Endodermal cell (in vitro differentiated cells): Measurements from ENCODE around the gene MRPS15. TPM values are rescaled to one million over a fixed set of nuclear protein-coding genes. Genes with fewer than 3 reads are reported as not detected.

ENCODE experiments used
- DNase-seq: peaks from one replicate; pipeline ENCODE4 v3.0.0-alpha.2; 2017
- H3K27ac ChIP-seq: 2 replicates; pipeline ENCODE4 v1.5.1; 2013; ENCODE audit warnings: mild to moderate bottlenecking, low read depth, low read length, moderate library complexity
- H3K27me3 ChIP-seq: 2 replicates; pipeline ENCODE4 v1.6.1; 2013; ENCODE audit warnings: mild to moderate bottlenecking, low read length, moderate library complexity; ENCODE audit not compliant: insufficient read depth, control insufficient read depth, poor library complexity, severe bottlenecking
- H3K36me3 ChIP-seq: 2 replicates; pipeline ENCODE4 v1.7.0; 2013; ENCODE audit warnings: mild to moderate bottlenecking, low read length, moderate library complexity; ENCODE audit not compliant: control insufficient read depth, insufficient read depth
- H3K4me1 ChIP-seq: one replicate; pipeline ENCODE4 v1.7.0; 2013; ENCODE audit warnings: low read length; ENCODE audit not compliant: control insufficient read depth, insufficient read depth
- H3K4me3 ChIP-seq: 2 replicates; pipeline ENCODE4 v1.5.1; 2013; ENCODE audit warnings: mild to moderate bottlenecking, low read length, moderate library complexity
- H3K9ac ChIP-seq: 2 replicates; pipeline ENCODE4 v1.6.1; 2013; ENCODE audit warnings: mild to moderate bottlenecking, low read length, moderate library complexity; ENCODE audit not compliant: poor library complexity, severe bottlenecking; ENCODE audit errors: extremely low read depth
- H3K9me3 ChIP-seq: 2 replicates; pipeline ENCODE4 v1.6.1; 2013; ENCODE audit warnings: mild to moderate bottlenecking, low read length, moderate library complexity; ENCODE audit not compliant: control insufficient read depth
- H3K27ac Mint-ChIP-seq: 2 replicates; pipeline ENCODE4 v1.8.0; 2020; ENCODE audit warnings: mixed read lengths
- H3K27me3 Mint-ChIP-seq: 2 replicates; pipeline ENCODE4 v1.8.0; 2021; ENCODE audit warnings: mild to moderate bottlenecking, mixed read lengths; ENCODE audit not compliant: insufficient read depth
- H3K36me3 Mint-ChIP-seq: 2 replicates; pipeline ENCODE4 v1.8.0; 2020; ENCODE audit warnings: low read depth, mixed read lengths
- H3K4me1 Mint-ChIP-seq: 2 replicates; pipeline ENCODE4 v1.8.0; 2020; ENCODE audit warnings: mixed read lengths
- H3K4me3 Mint-ChIP-seq: 2 replicates; pipeline ENCODE4 v1.8.0; 2020; ENCODE audit warnings: mild to moderate bottlenecking, moderate library complexity, mixed read lengths
- H3K9me3 Mint-ChIP-seq: 2 replicates; pipeline ENCODE4 v1.8.0; 2020; ENCODE audit warnings: mild to moderate bottlenecking, mixed read lengths
- WGBS, 2 experiments: methylation state at CpG; one replicate each; pipeline versions ENCODE4 v1.1.5 to v1.1.7; 2013; ENCODE audit warnings: missing lambda C conversion rate in 2 of 2, mixed read lengths in 1 of 2; ENCODE audit not compliant: insufficient coverage in 1 of 2, insufficient read length in 1 of 2; 5-methylcytosine and 5-hydroxymethylcytosine counted together
- total RNA-seq, 2 donors: library from RNA; stranded (reverse); fragmentation: NEBNext Ultra II Directional in 1 of 2; extraction: Animal tissue kit (Norgen Biotek cat#: 25700) in 1 of 2; gene quantifications; 2 replicates in 1 of 2; 3 replicates in 1 of 2; pipeline ENCODE4 v1.2.1, GENCODE V29; 2021
- TF ChIP-seq, protein P1 (sequence below): fragments of 200-600 bp; sonication (generic); conservative IDR thresholded peaks from 2 replicates; pipeline ENCODE4 v1.5.0; 2021; ENCODE audit warnings: antibody characterized with exemption, mild to moderate bottlenecking

Gene MRPS15
- total RNA-seq, 2 donors from 2014 or later: 107 to 111 TPM

GRCh38 chr1:36450270-36450918, 13.8 kb downstream of the MRPS15 start, which contains the start of gene OSCP1:
Gene OSCP1, minus strand, starts transcription at chr1:36450451. Its CDS starts 82 bp downstream, at chr1:36450369.
- no peaks in the 10 kb centered on the region for H3K27me3 Mint-ChIP-seq
- 5 to 11% methylated on average over 26 to 48 of the region's 48 CpGs for WGBS, 2 experiments

DNA sequence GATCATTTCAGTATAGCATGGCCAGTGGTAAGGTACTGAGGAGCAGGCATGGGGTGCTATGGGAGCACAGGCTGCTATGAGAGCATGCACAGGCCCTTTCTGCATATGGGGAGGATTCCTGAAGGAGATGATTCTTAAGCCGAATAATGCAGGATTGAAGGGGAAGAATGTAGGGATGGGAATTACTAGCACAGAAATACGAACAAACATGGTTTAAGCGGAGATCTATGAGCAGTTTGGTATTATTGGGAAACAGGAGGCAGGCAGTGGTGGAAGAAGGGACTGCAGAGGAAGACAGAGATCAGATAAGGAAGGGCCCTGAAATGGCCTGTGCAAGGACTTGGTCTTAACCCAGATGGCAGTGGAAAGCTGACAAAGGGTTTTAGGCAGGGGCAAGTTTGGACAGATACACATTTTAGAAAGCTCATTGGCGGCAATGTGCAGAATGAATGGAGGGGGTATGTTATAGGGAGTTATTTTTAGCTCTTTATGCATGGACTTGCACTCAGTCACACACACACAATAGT, 15.6 kb downstream of the MRPS15 start:
- H3K27ac ChIP-seq: no peak overlapping the region
- 93% methylated on average over 3 to 4 of the region's 4 CpGs for WGBS, 2 experiments
- TF ChIP-seq, protein P1, sequence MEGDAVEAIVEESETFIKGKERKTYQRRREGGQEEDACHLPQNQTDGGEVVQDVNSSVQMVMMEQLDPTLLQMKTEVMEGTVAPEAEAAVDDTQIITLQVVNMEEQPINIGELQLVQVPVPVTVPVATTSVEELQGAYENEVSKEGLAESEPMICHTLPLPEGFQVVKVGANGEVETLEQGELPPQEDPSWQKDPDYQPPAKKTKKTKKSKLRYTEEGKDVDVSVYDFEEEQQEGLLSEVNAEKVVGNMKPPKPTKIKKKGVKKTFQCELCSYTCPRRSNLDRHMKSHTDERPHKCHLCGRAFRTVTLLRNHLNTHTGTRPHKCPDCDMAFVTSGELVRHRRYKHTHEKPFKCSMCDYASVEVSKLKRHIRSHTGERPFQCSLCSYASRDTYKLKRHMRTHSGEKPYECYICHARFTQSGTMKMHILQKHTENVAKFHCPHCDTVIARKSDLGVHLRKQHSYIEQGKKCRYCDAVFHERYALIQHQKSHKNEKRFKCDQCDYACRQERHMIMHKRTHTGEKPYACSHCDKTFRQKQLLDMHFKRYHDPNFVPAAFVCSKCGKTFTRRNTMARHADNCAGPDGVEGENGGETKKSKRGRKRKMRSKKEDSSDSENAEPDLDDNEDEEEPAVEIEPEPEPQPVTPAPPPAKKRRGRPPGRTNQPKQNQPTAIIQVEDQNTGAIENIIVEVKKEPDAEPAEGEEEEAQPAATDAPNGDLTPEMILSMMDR: peak; percentile 45
- no peaks in the 10 kb centered on the region for H3K36me3 ChIP-seq
- DNase-seq: no peak
- H3K27me3 Mint-ChIP-seq: no peaks in the 10 kb centered on the region
- no peaks in the 10 kb centered on the region for H3K9me3 ChIP-seq
- H3K4me1 Mint-ChIP-seq: peaks cover 7% of the 10 kb centered on the region
- H3K4me3 Mint-ChIP-seq: no peak overlapping the region
- H3K27ac Mint-ChIP-seq: no peak overlapping the region
- H3K36me3 Mint-ChIP-seq: no peaks in the 10 kb centered on the region
- H3K9ac ChIP-seq: no peak overlapping the region
- H3K27me3 ChIP-seq: no peaks in the 10 kb centered on the region
- H3K4me1 ChIP-seq: no peaks in the 10 kb centered on the region
- H3K9me3 Mint-ChIP-seq: no peaks in the 10 kb centered on the region
- no peak overlapping the region for H3K4me3 ChIP-seq

More at GRCh38 chr1:36450270-36450918, 13.8 kb downstream of the MRPS15 start, which contains the start of gene OSCP1:
- H3K27ac Mint-ChIP-seq: peak within 1 kb of the TSS; percentile 93
- peak within 1 kb of the TSS; percentile 79 for H3K4me3 ChIP-seq
- peaks cover 16% of the 10 kb centered on the region for H3K36me3 ChIP-seq
- H3K4me1 Mint-ChIP-seq: peaks cover 7% of the 10 kb centered on the region
- DNase-seq: peak; percentile 97
- TF ChIP-seq, protein P1: no peak
- no peaks in the 10 kb centered on the region for H3K27me3 ChIP-seq
- peak within 1 kb of the TSS; percentile 75 for H3K27ac ChIP-seq
- no peaks in the 10 kb centered on the region for H3K9me3 ChIP-seq
- H3K36me3 Mint-ChIP-seq: peaks cover 13% of the 10 kb centered on the region
- H3K9me3 Mint-ChIP-seq: no peaks in the 10 kb centered on the region
- no peaks in the 10 kb centered on the region for H3K4me1 ChIP-seq
- H3K9ac ChIP-seq: peak within 1 kb of the TSS; percentile 71
- H3K4me3 Mint-ChIP-seq: peak within 1 kb of the TSS; percentile 79

- Mint-ChIP-seq H3K27me3 (no peaks in the 10 kb centered on the region), H3K36me3 (no peaks in the 10 kb centered on the region), H3K27ac (no peak overlapping the region), H3K4me3 (no peak overlapping the region), H3K9me3 (no peaks in the 10 kb centered on the region), H3K4me1 (peaks cover 7% of the 10 kb centered on the region)
- TF ChIP-seq, protein P1: no peak
- Histone ChIP-seq H3K9me3 (no peaks in the 10 kb centered on the region), H3K36me3 (no peaks in the 10 kb centered on the region), H3K9ac (no peak overlapping the region), H3K4me1 (no peaks in the 10 kb centered on the region), H3K4me3 (no peak overlapping the region), H3K27ac (no peak overlapping the region), H3K27me3 (no peaks in the 10 kb centered on the region)
- no peak for DNase-seq
These were observed 16.7 kb downstream of the MRPS15 start for GRCh38 chr1:36447450-36447849.
